ENCODE data around the gene FUNDC1. TPM values are rescaled to one million over a fixed set of nuclear protein-coding genes. Genes with fewer than 3 reads are reported as not detected.

The FUNDC1 gene
- total and polyA plus RNA-seq, 5 donors from 2014 or later, result 10.1 to 26.1 (median 24.6) TPM

DNA sequence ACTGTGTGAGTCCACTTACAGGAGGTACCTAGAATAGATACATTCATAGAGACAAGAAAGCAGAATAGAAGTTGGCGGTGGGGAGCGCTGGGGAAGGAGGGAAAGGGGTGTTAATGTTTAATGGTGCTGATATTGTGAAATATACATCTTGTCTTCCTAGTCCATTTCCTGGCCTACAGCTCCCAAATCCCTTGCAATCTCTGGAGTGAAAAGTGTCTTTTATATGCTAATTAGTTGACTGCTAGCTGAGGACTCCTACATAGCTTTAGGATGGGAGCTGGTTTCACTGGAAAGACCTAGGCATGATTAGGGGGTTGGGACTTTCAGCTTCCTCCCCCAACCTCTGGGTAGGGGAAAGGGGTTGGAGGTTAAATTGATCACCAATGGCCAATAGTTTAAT, 36.0 kb downstream of the FUNDC1 start:
- Histone ChIP-seq H3K9me3 (ENCODE audit: control insufficient read depth in 2 of 2, low read length in 2 of 2) (no peaks in the 10 kb centered on the region), H3K36me3 (ENCODE audit: control insufficient read depth, insufficient read depth, low read length) (no peaks in the 10 kb centered on the region), H3K4me3 (ENCODE audit: low read depth, low read length) (no peak overlapping the region), H3K27ac (ENCODE audit: insufficient read depth, low read length, poor library complexity, severe bottlenecking) (no peak overlapping the region), H3K4me1 (ENCODE audit: control insufficient read depth, insufficient read depth, low read length, poor library complexity, severe bottlenecking) (no peaks in the 10 kb centered on the region), H3K27me3 (ENCODE audit: control insufficient read depth, insufficient read depth, low read length) (no peaks in the 10 kb centered on the region)
- no peak overlapping the region for H3K4me3 Mint-ChIP-seq
- DNase-seq (no peak), ATAC-seq (ENCODE audit: low read depth in 2 of 2) (no peak)
- H3K9me3 Mint-ChIP-seq, result no peaks in the 10 kb centered on the region
- H3K27me3 Mint-ChIP-seq, result no peaks in the 10 kb centered on the region
- H3K4me1 Mint-ChIP-seq, result peaks cover 0 to 1% (median 0%) of the 10 kb centered on the region in 4 donors
- H3K27ac Mint-ChIP-seq, result no peak overlapping the region
- no peaks in the 10 kb centered on the region for H3K36me3 Mint-ChIP-seq

DNA sequence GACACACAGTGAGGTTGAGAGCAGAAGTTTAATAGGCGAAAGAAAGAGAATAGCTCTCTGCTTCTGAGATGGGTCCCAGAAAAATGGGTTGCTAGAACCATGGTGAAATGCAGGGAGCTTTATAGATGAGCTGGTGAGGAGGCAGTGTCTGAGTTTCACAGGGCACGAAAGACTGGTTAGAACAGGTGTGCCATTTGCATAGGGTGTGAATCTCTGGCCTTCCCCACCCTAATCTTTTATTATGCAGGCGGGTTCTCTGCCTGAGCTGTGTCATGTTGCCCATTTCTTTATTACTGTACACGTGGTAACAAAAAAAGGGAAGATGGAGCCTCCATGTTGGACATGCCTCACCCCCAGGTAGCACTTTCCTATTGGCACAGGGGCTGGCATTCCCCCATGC, 39.1 kb downstream of the FUNDC1 start:
- H3K27ac ChIP-seq (ENCODE audit: insufficient read depth, low read length, poor library complexity, severe bottlenecking), result no peak overlapping the region
- no peaks in the 10 kb centered on the region for H3K36me3 ChIP-seq (ENCODE audit: control insufficient read depth, insufficient read depth, low read length)
- Mint-ChIP-seq H3K4me3 (no peak overlapping the region), H3K9me3 (no peaks in the 10 kb centered on the region), H3K27ac (no peak overlapping the region), H3K36me3 (no peaks in the 10 kb centered on the region), H3K4me1 (peaks cover 0 to 1% (median 0%) of the 10 kb centered on the region in 4 donors), H3K27me3 (peaks cover 4% of the 10 kb centered on the region)
- DNase-seq (no peak), ATAC-seq (ENCODE audit: low read depth in 2 of 2) (no peak)
- H3K4me1 ChIP-seq (ENCODE audit: control insufficient read depth, insufficient read depth, low read length, poor library complexity, severe bottlenecking), result no peaks in the 10 kb centered on the region
- no peaks in the 10 kb centered on the region for H3K9me3 ChIP-seq (ENCODE audit: control insufficient read depth in 2 of 2, low read length in 2 of 2)
- no peaks in the 10 kb centered on the region for H3K27me3 ChIP-seq (ENCODE audit: control insufficient read depth, insufficient read depth, low read length)
- no peak overlapping the region for H3K4me3 ChIP-seq (ENCODE audit: low read depth, low read length)

DNA sequence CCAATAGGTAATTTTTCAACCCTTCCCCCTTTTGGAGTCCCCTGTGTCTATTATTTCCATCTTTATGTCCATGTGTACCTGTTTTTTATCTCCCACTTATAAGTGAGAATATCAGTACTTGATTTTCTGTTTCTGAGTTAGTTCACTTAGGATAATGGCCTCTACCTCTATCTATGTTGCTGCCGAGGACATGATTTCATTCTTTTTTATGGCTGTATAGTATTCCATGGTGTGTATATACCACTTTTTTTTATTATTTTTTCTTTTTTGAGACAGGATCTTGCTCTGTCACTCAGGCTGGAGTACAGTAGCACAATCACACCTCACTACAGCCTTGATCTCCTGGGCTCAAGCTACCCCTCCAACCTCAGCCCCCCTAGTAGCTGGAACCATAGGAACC, 47.6 kb downstream of the FUNDC1 start:
- DNase-seq (no peak), ATAC-seq (ENCODE audit: low read depth in 2 of 2) (no peak)
- Histone ChIP-seq H3K36me3 (ENCODE audit: control insufficient read depth, insufficient read depth, low read length) (no peaks in the 10 kb centered on the region), H3K4me3 (ENCODE audit: low read depth, low read length) (no peak overlapping the region), H3K27ac (ENCODE audit: insufficient read depth, low read length, poor library complexity, severe bottlenecking) (no peak overlapping the region), H3K9me3 (ENCODE audit: control insufficient read depth in 2 of 2, low read length in 2 of 2) (no peaks in the 10 kb centered on the region), H3K4me1 (ENCODE audit: control insufficient read depth, insufficient read depth, low read length, poor library complexity, severe bottlenecking) (no peaks in the 10 kb centered on the region), H3K27me3 (ENCODE audit: control insufficient read depth, insufficient read depth, low read length) (no peaks in the 10 kb centered on the region)
- H3K4me3 Mint-ChIP-seq, result no peak overlapping the region
- H3K4me1 Mint-ChIP-seq, result no peaks in the 10 kb centered on the region
- H3K9me3 Mint-ChIP-seq, result peaks cover 0 to 2% (median 0%) of the 10 kb centered on the region in 7 donors
- no peak overlapping the region for H3K27ac Mint-ChIP-seq
- no peaks in the 10 kb centered on the region for H3K36me3 Mint-ChIP-seq
- H3K27me3 Mint-ChIP-seq, result peaks cover 5% of the 10 kb centered on the region

DNA sequence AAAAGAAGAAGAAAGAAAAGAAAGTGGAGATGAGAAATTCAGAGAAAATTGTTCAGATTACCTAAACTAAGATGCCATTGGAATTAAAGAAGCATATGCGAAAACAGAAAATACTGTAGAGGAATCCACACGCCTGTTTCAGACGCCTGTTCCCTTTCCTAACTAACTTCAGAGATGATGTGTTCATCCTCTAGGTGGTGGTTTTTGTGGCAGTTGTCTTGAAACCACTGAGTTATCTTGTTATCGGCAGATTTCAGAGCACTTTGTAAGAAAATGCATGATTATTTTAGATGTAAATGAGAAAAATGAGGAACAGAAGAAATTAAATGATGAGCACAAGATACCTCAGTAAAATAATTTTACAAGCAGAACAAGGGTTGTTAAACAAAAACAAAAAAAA, 48.3 kb downstream of the FUNDC1 start:
- DNase-seq (no peak), ATAC-seq (ENCODE audit: low read depth in 2 of 2) (no peak)
- no peak overlapping the region for H3K27ac ChIP-seq (ENCODE audit: insufficient read depth, low read length, poor library complexity, severe bottlenecking)
- no peaks in the 10 kb centered on the region for H3K4me1 ChIP-seq (ENCODE audit: control insufficient read depth, insufficient read depth, low read length, poor library complexity, severe bottlenecking)
- Mint-ChIP-seq H3K9me3 (peaks cover 0 to 2% (median 0%) of the 10 kb centered on the region in 7 donors), H3K4me1 (no peaks in the 10 kb centered on the region), H3K27me3 (peaks cover 5% of the 10 kb centered on the region), H3K27ac (no peak overlapping the region), H3K4me3 (no peak overlapping the region), H3K36me3 (no peaks in the 10 kb centered on the region)
- H3K27me3 ChIP-seq (ENCODE audit: control insufficient read depth, insufficient read depth, low read length), result no peaks in the 10 kb centered on the region
- H3K9me3 ChIP-seq (ENCODE audit: control insufficient read depth in 2 of 2, low read length in 2 of 2), result no peaks in the 10 kb centered on the region
- H3K36me3 ChIP-seq (ENCODE audit: control insufficient read depth, insufficient read depth, low read length), result no peaks in the 10 kb centered on the region
- no peak overlapping the region for H3K4me3 ChIP-seq (ENCODE audit: low read depth, low read length)

DNA sequence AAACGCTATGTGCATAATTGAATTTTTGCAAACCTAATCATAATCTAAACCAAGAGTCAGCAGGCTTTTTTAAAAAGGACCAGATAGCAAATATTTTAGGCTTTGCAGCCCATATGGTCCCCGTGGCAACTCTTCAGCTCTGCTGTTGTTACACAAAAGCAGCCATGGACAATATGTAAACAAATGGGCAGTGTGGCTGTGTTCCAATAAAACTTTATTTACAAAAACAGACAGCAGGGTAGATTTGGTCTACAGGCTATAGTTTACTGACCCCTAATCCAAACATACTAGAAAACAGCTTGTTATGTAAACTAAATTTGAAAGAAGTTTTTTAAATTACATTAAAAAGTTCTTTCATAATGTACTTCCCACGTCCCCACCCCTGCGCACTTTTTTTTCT, 53.1 kb downstream of the FUNDC1 start:
- no peak overlapping the region for H3K27ac Mint-ChIP-seq
- ATAC-seq (ENCODE audit: low read depth in 2 of 2) (no peak), DNase-seq (no peak)
- Histone ChIP-seq H3K9me3 (ENCODE audit: control insufficient read depth in 2 of 2, low read length in 2 of 2) (no peaks in the 10 kb centered on the region), H3K4me3 (ENCODE audit: low read depth, low read length) (no peak overlapping the region), H3K4me1 (ENCODE audit: control insufficient read depth, insufficient read depth, low read length, poor library complexity, severe bottlenecking) (no peaks in the 10 kb centered on the region), H3K27me3 (ENCODE audit: control insufficient read depth, insufficient read depth, low read length) (no peaks in the 10 kb centered on the region), H3K27ac (ENCODE audit: insufficient read depth, low read length, poor library complexity, severe bottlenecking) (no peak overlapping the region), H3K36me3 (ENCODE audit: control insufficient read depth, insufficient read depth, low read length) (no peaks in the 10 kb centered on the region)
- peaks cover 13% of the 10 kb centered on the region for H3K27me3 Mint-ChIP-seq
- H3K36me3 Mint-ChIP-seq, result no peaks in the 10 kb centered on the region
- no peak overlapping the region for H3K4me3 Mint-ChIP-seq
- H3K4me1 Mint-ChIP-seq, result no peaks in the 10 kb centered on the region
- H3K9me3 Mint-ChIP-seq, result peaks cover 0 to 2% (median 0%) of the 10 kb centered on the region in 7 donors

DNA sequence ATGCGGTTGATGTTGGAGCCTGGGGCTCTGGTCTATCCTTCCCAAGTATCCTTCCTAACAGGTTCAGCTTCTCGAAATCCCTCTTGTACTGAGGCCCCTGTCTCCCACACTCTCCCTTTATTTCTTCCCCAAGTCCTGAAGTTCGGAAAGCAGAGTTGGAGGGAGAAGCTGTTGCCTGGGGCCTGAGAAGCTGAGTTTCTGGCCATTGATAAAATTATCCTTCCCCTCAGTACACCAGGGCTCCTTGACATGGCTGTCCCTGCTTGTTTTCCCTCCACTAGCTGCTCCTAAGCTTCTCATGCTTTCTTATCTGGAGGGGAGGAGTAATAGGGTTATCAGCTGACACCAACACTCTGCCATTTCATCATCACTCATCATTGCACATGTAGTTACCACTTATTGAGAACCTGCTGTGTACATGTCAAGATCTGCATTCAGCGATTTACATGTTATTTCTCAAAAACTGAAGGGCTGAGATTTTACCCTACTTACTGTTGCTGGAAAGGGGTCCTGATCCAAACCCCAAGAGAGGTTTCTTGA, 58.0 kb downstream of the FUNDC1 start:
- no peak for ATAC-seq (ENCODE audit: low read depth in 2 of 2)
- H3K36me3 ChIP-seq (ENCODE audit: control insufficient read depth, insufficient read depth, low read length), result no peaks in the 10 kb centered on the region
- Mint-ChIP-seq H3K27me3 (peaks cover 13% of the 10 kb centered on the region), H3K9me3 (no peaks in the 10 kb centered on the region), H3K27ac (no peak overlapping the region), H3K4me3 (no peak overlapping the region), H3K4me1 (no peaks in the 10 kb centered on the region), H3K36me3 (no peaks in the 10 kb centered on the region)
- no peaks in the 10 kb centered on the region for H3K4me1 ChIP-seq (ENCODE audit: control insufficient read depth, insufficient read depth, low read length, poor library complexity, severe bottlenecking)
- DNase-seq, result no peak
- H3K27me3 ChIP-seq (ENCODE audit: control insufficient read depth, insufficient read depth, low read length), result no peaks in the 10 kb centered on the region
- no peaks in the 10 kb centered on the region for H3K9me3 ChIP-seq (ENCODE audit: control insufficient read depth in 2 of 2, low read length in 2 of 2)
- H3K4me3 ChIP-seq (ENCODE audit: low read depth, low read length), result no peak overlapping the region
- no peak overlapping the region for H3K27ac ChIP-seq (ENCODE audit: insufficient read depth, low read length, poor library complexity, severe bottlenecking)

DNA sequence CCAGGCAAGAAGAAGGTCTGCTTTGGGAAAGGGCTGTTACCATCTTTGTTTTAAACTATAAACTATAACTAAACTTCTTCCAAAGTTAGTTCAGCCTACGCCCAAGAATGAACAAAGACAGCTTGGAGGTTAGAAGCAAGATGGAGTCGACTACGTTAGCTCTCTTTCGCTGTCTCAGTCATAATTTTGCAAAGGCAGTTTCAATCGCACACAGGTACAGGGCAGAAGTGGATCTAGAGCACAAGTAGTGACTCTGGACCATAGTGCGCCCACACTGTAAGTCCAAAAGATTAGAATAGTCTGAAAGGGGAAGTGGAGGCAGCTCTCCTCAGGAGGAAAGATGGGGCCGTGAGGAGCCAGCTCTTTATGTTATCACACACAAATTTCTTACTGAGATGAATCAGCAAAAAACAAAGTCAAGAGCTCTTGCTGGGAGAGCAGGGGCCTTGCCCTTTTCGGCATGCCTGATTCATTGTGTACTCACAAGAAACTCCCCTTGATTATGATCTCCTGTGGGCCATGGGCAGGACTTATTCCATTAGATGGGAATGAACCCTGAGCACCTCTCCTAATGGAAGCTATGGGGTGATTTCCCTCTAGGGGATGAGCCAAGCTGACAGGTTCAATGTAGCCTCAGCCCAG, 58.6 kb downstream of the FUNDC1 start:
- ATAC-seq (ENCODE audit: low read depth in 2 of 2), result no peak
- H3K27ac Mint-ChIP-seq, result no peak overlapping the region
- Histone ChIP-seq H3K27me3 (ENCODE audit: control insufficient read depth, insufficient read depth, low read length) (no peaks in the 10 kb centered on the region), H3K9me3 (ENCODE audit: control insufficient read depth in 2 of 2, low read length in 2 of 2) (no peaks in the 10 kb centered on the region), H3K36me3 (ENCODE audit: control insufficient read depth, insufficient read depth, low read length) (no peaks in the 10 kb centered on the region), H3K4me3 (ENCODE audit: low read depth, low read length) (no peak overlapping the region), H3K4me1 (ENCODE audit: control insufficient read depth, insufficient read depth, low read length, poor library complexity, severe bottlenecking) (no peaks in the 10 kb centered on the region), H3K27ac (ENCODE audit: insufficient read depth, low read length, poor library complexity, severe bottlenecking) (no peak overlapping the region)
- no peaks in the 10 kb centered on the region for H3K9me3 Mint-ChIP-seq
- DNase-seq, result no peak
- no peaks in the 10 kb centered on the region for H3K4me1 Mint-ChIP-seq
- no peak overlapping the region for H3K4me3 Mint-ChIP-seq
- no peaks in the 10 kb centered on the region for H3K36me3 Mint-ChIP-seq
- peaks cover 13% of the 10 kb centered on the region for H3K27me3 Mint-ChIP-seq

DNA sequence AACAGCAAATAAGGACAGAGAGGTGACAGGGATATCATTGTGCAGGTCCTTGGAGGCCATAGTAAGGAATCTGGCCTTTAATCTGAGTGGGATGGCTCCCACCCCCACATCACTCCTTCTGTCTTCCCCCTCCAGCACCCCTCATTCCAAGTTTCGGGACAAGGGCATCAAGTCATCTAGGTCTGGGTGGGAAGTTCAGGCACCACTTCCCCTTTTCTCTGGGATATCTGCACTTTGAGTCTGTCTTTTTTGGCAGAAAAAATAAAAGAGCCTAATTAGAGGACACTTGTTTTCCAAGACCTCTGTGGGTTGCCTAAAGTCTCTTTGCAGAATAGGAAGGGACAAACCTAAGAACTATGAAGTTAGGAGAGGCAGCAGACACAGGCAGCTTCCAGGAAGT, 60.1 kb downstream of the FUNDC1 start:
- no peak overlapping the region for H3K27ac Mint-ChIP-seq

More for the DNA sequence above, 60.1 kb downstream of the FUNDC1 start:
- no peaks in the 10 kb centered on the region for H3K36me3 ChIP-seq (ENCODE audit: control insufficient read depth, insufficient read depth, low read length)
- Mint-ChIP-seq H3K4me1 (no peaks in the 10 kb centered on the region), H3K4me3 (no peak overlapping the region), H3K36me3 (no peaks in the 10 kb centered on the region), H3K9me3 (no peaks in the 10 kb centered on the region), H3K27me3 (peaks cover 12% of the 10 kb centered on the region)
- ATAC-seq (ENCODE audit: low read depth in 2 of 2), result no peak
- no peaks in the 10 kb centered on the region for H3K27me3 ChIP-seq (ENCODE audit: control insufficient read depth, insufficient read depth, low read length)
- no peaks in the 10 kb centered on the region for H3K9me3 ChIP-seq (ENCODE audit: control insufficient read depth in 2 of 2, low read length in 2 of 2)
- H3K27ac ChIP-seq (ENCODE audit: insufficient read depth, low read length, poor library complexity, severe bottlenecking), result no peak overlapping the region
- no peak overlapping the region for H3K4me3 ChIP-seq (ENCODE audit: low read depth, low read length)
- no peak for DNase-seq
- H3K4me1 ChIP-seq (ENCODE audit: control insufficient read depth, insufficient read depth, low read length, poor library complexity, severe bottlenecking), result no peaks in the 10 kb centered on the region
